NCI-H2081 treated with DMSO at 0.1 percent for 48 hours (cell line): ENCODE results near the gene KCNAB3.

ENCODE experiments used
- DNase-seq: peaks from one replicate; lab custom pipeline; 2025; lab: John Stamatoyannopoulos, UW

The KCNAB3 gene

GRCh38 chr17:7903154-7904103 is 26.2 kb downstream of the KCNAB3 start:
- no peak for DNase-seq

GRCh38 chr17:7897773-7898172 is 31.9 kb downstream of the KCNAB3 start:
- no peak for DNase-seq

DNA sequence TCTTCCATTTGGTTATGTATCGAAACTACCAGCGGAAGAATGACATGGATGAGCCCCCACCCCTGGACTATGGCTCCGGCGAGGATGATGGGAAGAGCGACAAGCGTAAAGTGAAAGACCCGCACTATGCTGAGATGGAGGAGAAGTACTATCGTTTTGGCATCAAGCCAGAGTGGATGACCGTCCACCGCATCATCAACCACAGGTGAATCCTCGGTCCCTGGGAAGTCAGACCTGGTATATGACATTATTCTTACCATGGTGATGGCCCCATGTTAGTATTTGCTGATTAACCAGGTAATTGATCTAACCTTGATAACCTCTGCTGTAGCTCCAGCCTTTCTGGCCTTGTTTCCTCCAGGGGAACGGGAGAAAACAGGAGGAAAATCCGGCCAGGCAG is 32.6 kb downstream of the KCNAB3 start:
- no peak for DNase-seq

DNA sequence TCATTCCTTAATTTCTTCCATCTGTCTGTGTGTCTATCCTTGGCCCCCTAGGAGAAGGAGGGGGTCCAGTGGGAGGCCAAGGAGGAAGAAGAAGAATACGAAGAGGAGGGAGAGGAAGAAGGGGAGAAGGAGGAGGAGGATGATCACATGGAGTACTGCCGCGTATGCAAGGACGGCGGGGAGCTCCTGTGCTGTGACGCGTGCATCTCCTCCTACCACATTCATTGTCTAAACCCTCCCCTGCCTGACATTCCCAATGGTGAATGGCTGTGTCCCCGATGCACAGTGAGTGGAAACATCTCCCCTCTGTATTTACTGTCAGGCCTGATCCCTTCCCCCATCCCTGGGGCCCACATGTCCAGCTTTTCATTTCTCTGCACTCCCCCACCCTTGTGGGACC is 34.8 kb downstream of the KCNAB3 start:
- DNase-seq, result no peak

- DNase-seq, result no peak
Measured at GRCh38 chr17:7894226-7894625, 35.4 kb downstream of the KCNAB3 start.

DNA sequence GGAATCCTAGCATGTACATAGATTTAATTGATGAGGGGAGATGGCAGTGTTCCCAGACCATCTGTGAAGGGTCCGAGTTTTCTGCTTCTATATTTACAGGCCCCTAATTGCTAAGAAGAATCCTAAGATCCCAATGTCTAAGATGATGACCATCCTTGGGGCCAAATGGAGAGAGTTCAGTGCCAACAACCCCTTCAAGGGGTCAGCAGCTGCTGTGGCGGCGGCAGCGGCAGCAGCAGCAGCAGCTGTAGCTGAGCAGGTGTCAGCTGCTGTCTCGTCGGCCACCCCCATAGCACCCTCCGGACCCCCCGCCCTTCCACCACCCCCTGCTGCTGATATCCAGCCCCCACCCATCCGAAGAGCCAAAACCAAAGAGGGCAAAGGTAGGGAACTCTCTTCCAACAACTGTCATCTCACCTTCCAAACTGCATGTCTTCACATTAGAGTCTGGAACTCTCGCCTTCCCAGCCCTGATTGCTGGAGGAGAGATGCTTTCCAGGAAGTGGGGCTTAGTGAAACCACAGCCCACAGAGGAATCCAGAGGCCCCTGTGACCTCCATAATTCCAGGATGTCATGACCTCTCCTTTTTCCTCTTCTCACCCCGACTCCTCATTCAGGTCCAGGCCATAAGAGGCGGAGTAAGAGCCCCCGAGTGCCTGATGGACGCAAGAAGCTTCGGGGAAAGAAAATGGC is 36.3 kb downstream of the KCNAB3 start:
- DNase-seq, result no peak

- DNase-seq, result peak; percentile 73
Measured at GRCh38 chr17:7889166-7889955, 40.3 kb downstream of the KCNAB3 start.

DNA sequence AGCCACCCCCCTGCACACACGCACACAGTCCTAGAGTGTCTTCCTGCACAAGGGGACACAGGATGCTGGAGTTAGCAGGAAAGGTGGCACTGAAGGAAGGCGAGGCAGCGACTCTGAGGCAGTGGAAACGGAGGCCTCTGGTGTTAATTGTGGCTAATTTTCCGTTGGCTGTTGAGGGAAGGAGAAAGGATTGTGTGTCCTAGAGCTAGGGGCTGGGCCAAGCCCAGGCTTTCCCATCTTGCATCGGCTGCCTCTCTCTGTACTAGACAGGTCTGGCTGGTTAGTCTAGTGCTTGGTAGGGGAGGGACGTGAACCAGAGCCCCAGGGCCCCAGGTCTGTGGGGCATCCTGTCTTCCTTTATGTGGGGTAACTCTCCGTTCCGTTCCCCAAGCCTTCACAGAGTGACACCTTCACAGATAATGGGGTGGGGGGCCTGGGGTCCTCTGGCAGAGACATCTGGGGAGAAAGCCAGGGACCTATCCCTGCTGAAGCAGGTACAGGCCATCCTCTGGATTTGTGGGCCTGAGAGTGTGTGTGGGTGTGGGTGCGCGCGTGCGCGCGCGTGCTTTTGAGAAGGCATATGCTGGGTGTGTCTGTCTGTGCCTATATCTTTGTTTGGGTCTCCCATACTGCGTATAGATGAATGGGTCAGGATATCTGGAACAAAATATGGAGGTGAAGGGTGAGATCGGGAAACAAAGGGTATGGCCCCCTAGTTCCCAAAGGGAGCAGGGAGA is 41.3 kb downstream of the KCNAB3 start, which contains the start of gene CHD3:
TSS of gene CHD3 (plus strand) at position 606 of the 737 bp plus-strand sequence. CDS start 212 bp downstream, outside the sequence.
- DNase-seq, result no peak

DNA sequence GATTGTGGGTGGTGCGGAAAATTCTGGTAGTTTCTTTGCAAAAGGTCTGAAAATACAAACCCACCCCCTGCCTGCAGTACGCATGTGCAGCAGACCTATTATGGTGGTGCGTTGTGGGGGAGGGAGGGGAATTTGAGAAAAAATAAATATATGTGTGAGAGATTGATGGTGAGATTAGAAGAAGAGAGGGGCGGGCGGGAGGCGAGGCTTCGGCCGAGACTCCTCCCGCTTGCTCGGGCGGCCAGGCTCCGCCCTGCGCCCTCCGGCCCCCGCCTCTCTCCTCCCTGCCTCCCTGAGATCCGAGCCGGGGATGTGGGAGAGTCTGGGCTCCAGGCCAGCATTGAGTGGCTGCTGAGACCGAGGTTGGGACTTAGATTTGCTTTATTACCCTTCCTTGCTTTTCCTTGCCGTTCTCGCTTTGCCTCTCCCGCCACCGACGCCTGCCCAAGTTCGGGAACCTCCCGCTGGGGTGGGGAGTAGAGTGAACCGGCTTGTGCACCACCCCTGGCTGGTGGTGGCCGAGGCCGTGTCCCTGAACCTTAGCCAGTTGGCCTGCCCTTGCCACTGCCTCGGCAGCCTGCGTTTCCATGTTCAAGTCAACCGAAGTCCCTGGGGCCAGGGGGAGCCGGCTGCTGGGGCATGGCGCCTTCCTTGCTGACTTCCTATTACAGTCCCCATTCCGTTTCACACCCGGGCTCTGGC is 42.0 kb downstream of the KCNAB3 start:
- DNase-seq, result peak; percentile 71

- no peak for DNase-seq
Measured at GRCh38 chr17:7887038-7887481, 42.6 kb downstream of the KCNAB3 start.

GRCh38 chr17:7886227-7887037 is 43.2 kb downstream of the KCNAB3 start:
- peak; percentile 25 for DNase-seq

- DNase-seq, result no peak
Measured at GRCh38 chr17:7885367-7886226, 44.1 kb downstream of the KCNAB3 start.

DNA sequence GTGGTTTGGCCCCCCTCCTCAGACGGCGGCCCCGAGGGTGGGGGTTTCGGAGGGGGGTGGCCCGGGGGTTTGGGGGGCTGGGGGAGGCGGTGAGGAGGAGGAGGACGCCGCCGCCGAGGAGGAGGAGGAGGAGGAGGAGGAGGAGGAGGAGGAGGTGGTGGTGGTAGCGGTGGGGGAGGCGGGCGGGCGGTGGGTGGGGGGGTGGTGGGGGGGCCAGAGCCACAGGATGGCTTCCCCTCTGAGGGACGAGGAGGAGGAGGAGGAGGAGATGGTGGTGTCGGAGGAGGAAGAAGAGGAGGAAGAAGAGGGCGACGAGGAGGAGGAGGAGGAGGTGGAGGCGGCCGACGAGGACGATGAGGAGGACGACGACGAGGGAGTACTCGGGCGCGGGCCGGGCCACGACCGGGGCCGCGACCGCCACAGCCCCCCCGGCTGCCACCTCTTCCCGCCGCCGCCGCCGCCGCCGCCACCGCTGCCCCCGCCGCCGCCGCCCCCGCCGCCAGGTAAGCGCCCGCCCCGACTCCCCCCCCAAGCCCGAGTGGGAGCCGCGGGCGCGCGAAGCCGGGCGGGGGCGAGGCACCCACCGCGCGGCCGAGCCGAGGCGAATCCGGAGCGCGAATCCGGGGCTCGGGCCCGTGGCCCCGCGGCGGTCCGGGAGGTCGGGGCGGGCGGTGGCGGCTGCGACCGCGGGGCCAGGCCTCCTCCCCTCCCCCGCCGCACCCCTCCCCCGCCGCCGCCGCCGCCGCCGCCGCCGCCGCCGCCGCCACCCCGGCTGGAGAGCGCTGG is 44.9 kb downstream of the KCNAB3 start:
- DNase-seq, result no peak

DNA sequence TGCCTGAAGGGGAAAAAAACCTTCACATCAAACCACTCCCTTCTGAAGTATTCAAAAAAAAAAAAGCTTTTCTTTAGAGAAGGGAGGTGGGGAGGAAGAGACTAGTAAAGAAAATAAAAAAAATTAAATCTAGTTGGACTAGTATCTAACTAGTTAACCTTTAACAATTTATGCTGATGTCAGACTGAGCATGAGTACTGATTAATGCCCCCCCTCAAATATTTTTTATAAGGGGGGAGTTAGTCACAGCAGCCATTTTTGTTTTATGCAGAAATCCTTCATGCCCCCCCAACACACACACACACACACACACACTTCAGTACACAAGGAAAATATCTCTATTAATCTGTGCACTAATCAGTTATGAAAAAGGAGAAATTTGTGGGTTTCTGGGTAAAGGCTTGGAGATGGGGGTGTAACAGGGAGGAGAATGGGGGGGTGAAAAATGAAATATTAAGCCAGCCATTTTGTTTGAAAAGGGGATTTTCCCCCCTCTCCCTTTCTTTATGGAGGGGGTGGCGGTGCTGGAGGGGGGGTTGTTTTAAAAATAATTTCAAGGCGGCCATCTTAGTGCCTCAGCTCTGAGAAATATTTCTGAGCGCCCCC is 45.8 kb downstream of the KCNAB3 start:
- DNase-seq, result no peak

DNA sequence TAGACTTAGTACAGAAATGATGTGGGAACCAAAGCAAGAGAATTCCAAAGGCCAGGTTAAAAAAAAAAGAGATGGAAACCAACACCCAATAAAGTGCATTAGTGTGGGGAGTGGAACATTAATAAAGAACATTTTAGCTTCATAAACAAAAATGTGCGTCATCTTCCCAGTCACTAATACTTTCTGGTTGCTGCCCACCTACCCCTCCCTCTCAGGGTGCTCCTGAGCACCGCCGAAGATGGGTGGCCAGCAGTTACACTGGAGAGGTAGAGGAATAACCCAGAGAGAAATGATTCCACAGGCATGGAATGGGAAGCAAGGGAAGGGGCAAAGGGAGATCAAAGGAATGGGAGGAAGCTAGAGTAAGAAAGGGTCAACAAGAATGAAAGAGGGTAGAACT is 47.0 kb downstream of the KCNAB3 start:
- no peak for DNase-seq

DNA sequence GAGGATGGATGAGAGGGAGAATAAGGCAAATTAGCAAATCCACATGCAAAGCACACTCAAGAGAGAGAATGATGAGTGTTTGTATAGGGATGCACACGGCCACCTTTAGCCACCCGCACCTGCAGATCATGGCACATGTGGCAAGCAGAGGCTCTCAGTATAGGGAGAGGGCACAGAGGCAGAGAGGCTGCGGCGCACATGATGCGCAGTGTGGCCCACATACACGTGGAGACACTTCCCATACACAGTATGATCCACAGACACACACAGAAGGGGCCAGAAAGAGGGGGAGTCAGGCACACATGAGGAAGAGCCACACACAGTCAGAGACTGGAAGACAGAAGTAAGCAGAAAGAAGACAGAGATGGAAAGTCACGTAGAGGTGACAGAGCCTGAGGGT is 47.6 kb downstream of the KCNAB3 start:
- no peak for DNase-seq

GRCh38 chr17:7881276-7882054 is 48.2 kb downstream of the KCNAB3 start:
- DNase-seq, result peak; percentile 37
